ENCODE measurements around the gene ELMO1. TPM values are rescaled to one million over a fixed set of nuclear protein-coding genes. Genes with fewer than 3 reads are reported as not detected.

The ELMO1 gene
- total RNA-seq, 1 experiment from 2014 or later = not detected

DNA sequence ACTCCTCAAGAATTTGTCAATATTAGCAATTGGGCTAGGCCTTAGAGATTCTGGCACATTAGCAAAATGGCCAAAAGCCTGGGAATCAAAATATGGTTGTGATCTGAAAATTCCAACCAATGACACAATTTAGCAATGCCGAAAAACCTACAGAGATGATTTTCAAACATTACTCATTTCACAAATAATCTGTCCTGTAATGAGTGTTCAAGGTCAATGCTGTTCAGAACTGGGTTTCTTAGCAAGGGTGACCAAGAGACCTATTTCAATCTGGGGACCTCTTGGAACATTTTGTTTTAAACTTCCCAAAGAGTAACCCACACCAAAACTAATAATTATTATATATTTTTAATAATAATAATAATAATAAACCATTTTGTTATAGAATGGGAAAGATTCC, 24.1 kb downstream of the ELMO1 start:
- TF ChIP-seq, protein P1, sequence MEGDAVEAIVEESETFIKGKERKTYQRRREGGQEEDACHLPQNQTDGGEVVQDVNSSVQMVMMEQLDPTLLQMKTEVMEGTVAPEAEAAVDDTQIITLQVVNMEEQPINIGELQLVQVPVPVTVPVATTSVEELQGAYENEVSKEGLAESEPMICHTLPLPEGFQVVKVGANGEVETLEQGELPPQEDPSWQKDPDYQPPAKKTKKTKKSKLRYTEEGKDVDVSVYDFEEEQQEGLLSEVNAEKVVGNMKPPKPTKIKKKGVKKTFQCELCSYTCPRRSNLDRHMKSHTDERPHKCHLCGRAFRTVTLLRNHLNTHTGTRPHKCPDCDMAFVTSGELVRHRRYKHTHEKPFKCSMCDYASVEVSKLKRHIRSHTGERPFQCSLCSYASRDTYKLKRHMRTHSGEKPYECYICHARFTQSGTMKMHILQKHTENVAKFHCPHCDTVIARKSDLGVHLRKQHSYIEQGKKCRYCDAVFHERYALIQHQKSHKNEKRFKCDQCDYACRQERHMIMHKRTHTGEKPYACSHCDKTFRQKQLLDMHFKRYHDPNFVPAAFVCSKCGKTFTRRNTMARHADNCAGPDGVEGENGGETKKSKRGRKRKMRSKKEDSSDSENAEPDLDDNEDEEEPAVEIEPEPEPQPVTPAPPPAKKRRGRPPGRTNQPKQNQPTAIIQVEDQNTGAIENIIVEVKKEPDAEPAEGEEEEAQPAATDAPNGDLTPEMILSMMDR (conservative IDR thresholded peaks at IDR 0.05; ENCODE audit: low read depth, low read length) = no peak
- TF ChIP-seq EZH2 (IDR thresholded peaks at IDR 0.05; ENCODE audit: low read length, unreplicated experiment) (no peak), EZH2phosphoT487 (IDR thresholded peaks at IDR 0.05; ENCODE audit: borderline replicate concordance, low read length) (no peak)
- H2AFZ ChIP-seq (ENCODE audit: low read length) = no peak overlapping the region
- no peak overlapping the region for H3K4me2 ChIP-seq (ENCODE audit: low read length)
- POLR2A ChIA-PET (ENCODE audit: unreplicated experiment) = no interaction called here
- H3K9me2 ChIP-seq (replicated peaks; ENCODE audit: low read length) = no peaks in the 10 kb centered on the region
- no peaks in the 10 kb centered on the region for H4K20me1 ChIP-seq (ENCODE audit: low read length)
- no peaks in the 10 kb centered on the region for H3K9me3 ChIP-seq (ENCODE audit: low read length)
- intact Hi-C loops (cut with micrococcal nuclease) = no loop called here
- H3F3A ChIP-seq (ENCODE audit: low read length, unreplicated experiment) = no peaks in the 10 kb centered on the region
- 0 out of 2 replicates have a peak, but pooled peaks cover 3% of the 10 kb centered on the region for H3K27me3 ChIP-seq (ENCODE audit: low read length)
- CTCF ChIA-PET = no interaction called here
- no TSS peak for BruUV-seq (replicated peaks)
- DNase-seq = no peak
- no peak overlapping the region for H3K9ac ChIP-seq (ENCODE audit: low read length)
- no peak overlapping the region for H3K4me3 ChIP-seq (ENCODE audit: low read length)
- no peaks in the 10 kb centered on the region for H3K4me1 ChIP-seq (ENCODE audit: insufficient read depth, low read length)
- H3K36me3 ChIP-seq (ENCODE audit: low read depth, low read length) = no peaks in the 10 kb centered on the region
- no peak overlapping the region for H3K27ac ChIP-seq (ENCODE audit: low read length)
- no peak for ATAC-seq
- H3K79me2 ChIP-seq (ENCODE audit: low read length) = no peaks in the 10 kb centered on the region

DNA sequence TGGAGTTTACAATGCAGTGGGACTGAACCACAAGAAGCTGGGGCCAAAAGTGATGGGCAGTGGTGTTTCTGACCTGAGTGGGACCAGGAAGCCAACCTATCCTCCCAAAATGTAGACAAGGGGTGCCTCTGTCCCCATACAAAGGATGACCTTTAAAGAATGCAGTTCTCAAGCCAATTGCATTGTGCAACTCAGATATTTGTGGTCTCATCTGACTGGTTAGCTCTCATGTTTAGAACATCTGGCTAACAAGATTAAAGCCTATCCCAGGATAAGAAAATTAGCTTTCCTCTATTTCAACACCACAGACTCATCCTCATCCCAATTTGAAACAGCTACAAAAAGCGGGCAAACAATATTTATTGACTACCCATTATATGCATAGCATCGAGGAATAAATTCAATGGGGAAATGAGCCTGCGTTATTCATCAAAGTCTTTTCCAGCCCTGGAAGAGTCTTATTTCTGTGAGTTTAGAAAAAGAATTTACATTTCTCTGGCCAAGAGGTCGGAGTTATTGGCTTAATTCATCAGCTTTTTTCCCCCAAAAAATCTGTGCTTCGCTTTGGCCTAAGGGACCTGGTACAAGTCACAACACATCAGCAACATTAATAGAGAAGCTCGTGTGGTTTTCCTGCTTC, 26.7 kb downstream of the ELMO1 start:
- Histone ChIP-seq H3K9ac (ENCODE audit: low read length) (no peak overlapping the region), H3K4me1 (ENCODE audit: insufficient read depth, low read length) (no peaks in the 10 kb centered on the region), H3K27ac (ENCODE audit: low read length) (no peak overlapping the region), H3K36me3 (ENCODE audit: low read depth, low read length) (no peaks in the 10 kb centered on the region), H2AFZ (ENCODE audit: low read length) (no peak overlapping the region), H3K27me3 (ENCODE audit: low read length) (0 out of 2 replicates have a peak, but pooled peaks cover 3% of the 10 kb centered on the region), H3K9me3 (ENCODE audit: low read length) (no peaks in the 10 kb centered on the region), H4K20me1 (ENCODE audit: low read length) (no peaks in the 10 kb centered on the region), H3K79me2 (ENCODE audit: low read length) (no peaks in the 10 kb centered on the region), H3K4me3 (ENCODE audit: low read length) (no peak overlapping the region), H3K4me2 (ENCODE audit: low read length) (no peak overlapping the region), H3F3A (ENCODE audit: low read length, unreplicated experiment) (no peaks in the 10 kb centered on the region), H3K9me2 (replicated peaks; ENCODE audit: low read length) (no peaks in the 10 kb centered on the region)
- POLR2A ChIA-PET (ENCODE audit: unreplicated experiment) = no interaction called here
- DNase-seq (no peak), ATAC-seq (no peak)
- intact Hi-C loops (cut with micrococcal nuclease) = no loop called here
- CTCF ChIA-PET = no interaction called here
- TF ChIP-seq EZH2 (IDR thresholded peaks at IDR 0.05; ENCODE audit: low read length, unreplicated experiment) = no peak
- no peak for TF ChIP-seq EZH2phosphoT487 (IDR thresholded peaks at IDR 0.05; ENCODE audit: borderline replicate concordance, low read length)
- TF ChIP-seq, protein P1 (conservative IDR thresholded peaks at IDR 0.05; ENCODE audit: low read depth, low read length) = no peak
- BruUV-seq (replicated peaks) = no TSS peak

DNA sequence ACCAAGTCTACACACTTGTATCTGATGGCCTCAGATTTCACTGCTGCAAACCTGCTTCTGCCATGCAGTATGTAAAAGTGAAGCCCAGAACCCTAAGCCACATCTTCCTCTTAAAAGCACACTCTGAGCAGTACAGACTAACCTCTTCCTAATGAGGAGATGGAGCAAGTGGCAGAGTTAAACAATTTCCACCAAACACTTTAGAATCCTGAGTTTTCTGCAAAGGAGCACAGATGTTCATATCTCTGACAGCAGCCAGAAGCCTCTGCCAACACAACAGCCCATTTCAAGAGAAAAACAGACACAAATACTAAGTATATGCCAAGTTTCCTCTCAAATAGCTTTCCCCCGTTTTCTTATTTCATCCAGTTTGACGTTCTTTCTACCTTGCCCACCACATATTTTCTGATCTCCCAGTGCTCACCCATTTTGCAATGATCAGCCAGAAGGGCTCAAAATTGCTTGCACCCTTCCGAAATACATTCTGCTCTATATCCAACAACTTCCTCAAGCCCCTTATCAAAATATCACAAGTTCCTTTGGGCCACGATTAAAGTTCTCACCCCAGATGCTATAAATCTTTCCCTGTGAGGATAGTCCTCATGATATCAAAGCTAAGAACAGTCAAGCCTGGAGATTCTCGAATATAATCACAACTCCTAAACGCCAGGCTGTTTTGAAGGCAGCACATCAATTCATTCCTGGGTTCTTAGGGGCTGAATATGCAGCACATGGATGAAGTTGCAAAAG, 27.5 kb downstream of the ELMO1 start:
- Histone ChIP-seq H3K9me3 (ENCODE audit: low read length) (no peaks in the 10 kb centered on the region), H3K36me3 (ENCODE audit: low read depth, low read length) (no peaks in the 10 kb centered on the region), H3K9ac (ENCODE audit: low read length) (no peak overlapping the region), H3K4me1 (ENCODE audit: insufficient read depth, low read length) (no peaks in the 10 kb centered on the region), H2AFZ (ENCODE audit: low read length) (no peak overlapping the region), H3K9me2 (replicated peaks; ENCODE audit: low read length) (no peaks in the 10 kb centered on the region), H3K4me3 (ENCODE audit: low read length) (no peak overlapping the region), H3K27ac (ENCODE audit: low read length) (no peak overlapping the region), H3K4me2 (ENCODE audit: low read length) (no peak overlapping the region), H3K27me3 (ENCODE audit: low read length) (0 out of 2 replicates have a peak, but pooled peaks cover 3% of the 10 kb centered on the region), H3F3A (ENCODE audit: low read length, unreplicated experiment) (no peaks in the 10 kb centered on the region), H4K20me1 (ENCODE audit: low read length) (no peaks in the 10 kb centered on the region), H3K79me2 (ENCODE audit: low read length) (no peaks in the 10 kb centered on the region)
- no peak for TF ChIP-seq EZH2phosphoT487 (IDR thresholded peaks at IDR 0.05; ENCODE audit: borderline replicate concordance, low read length)
- TF ChIP-seq EZH2 (IDR thresholded peaks at IDR 0.05; ENCODE audit: low read length, unreplicated experiment) = no peak
- TF ChIP-seq, protein P1 (conservative IDR thresholded peaks at IDR 0.05; ENCODE audit: low read depth, low read length) = no peak
- intact Hi-C loops (cut with micrococcal nuclease) = no loop called here
- CTCF ChIA-PET = no interaction called here
- no TSS peak for BruUV-seq (replicated peaks)
- DNase-seq = no peak
- POLR2A ChIA-PET (ENCODE audit: unreplicated experiment) = no interaction called here
- no peak for ATAC-seq
